CD8-positive, alpha-beta memory T cell (primary cell): ENCODE results near the gene FAM107B. TPM values are rescaled to one million over a fixed set of nuclear protein-coding genes. Genes with fewer than 3 reads are reported as not detected.

ENCODE experiments used
- CTCF ChIA-PET: fragments of 350-600 bp; sonication (Branson Sonifier 250); formaldehyde crosslinking; loops from one replicate; lab custom pipeline; 2021; ENCODE audit warnings: antibody characterized with exemption; lab: Charles Lee
- POLR2A ChIA-PET: fragments of 350-600 bp; sonication (Branson Sonifier 250); formaldehyde crosslinking; loops from one replicate; lab custom pipeline; 2021; ENCODE audit warnings: antibody characterized with exemption; lab: Charles Lee
- DNase-seq, 5 donors: peaks; one replicate each; pipeline versions ENCODE4 v3.0.0 to v3.0.0-alpha.2; 2020 to 2022; ENCODE audit warnings: mixed read lengths in 1 of 5
- H3K27ac ChIP-seq: one replicate; pipeline ENCODE4 v1.7.0; 2013; ENCODE audit warnings: low read depth, mild to moderate bottlenecking, low read length, moderate library complexity
- H3K27me3 ChIP-seq: 2 replicates; pipeline ENCODE4 v1.7.0; 2013; ENCODE audit warnings: low read length, mild to moderate bottlenecking; ENCODE audit not compliant: insufficient read depth, poor library complexity, severe bottlenecking
- H3K36me3 ChIP-seq: 2 replicates; pipeline ENCODE4 v1.7.0; 2013; ENCODE audit warnings: mild to moderate bottlenecking, low read length, moderate library complexity; ENCODE audit not compliant: insufficient read depth
- H3K4me1 ChIP-seq: 2 replicates; pipeline ENCODE4 v1.7.0; 2013; ENCODE audit warnings: mild to moderate bottlenecking, low read length, moderate library complexity; ENCODE audit not compliant: insufficient read depth
- H3K4me3 ChIP-seq: 2 replicates; pipeline ENCODE4 v1.7.0; 2013; ENCODE audit warnings: mild to moderate bottlenecking, low read length
- H3K9me3 ChIP-seq: 2 replicates; pipeline ENCODE4 v1.7.0; 2013; ENCODE audit warnings: mild to moderate bottlenecking, low read length
- H3K27ac Mint-ChIP-seq, 8 donors: one replicate each; pipeline ENCODE4 v1.8.0; 2020 to 2021; ENCODE audit warnings: mixed read lengths in 8 of 8, mild to moderate bottlenecking in 6 of 8, inconsistent platforms in 3 of 8, moderate library complexity in 3 of 8
- H3K27me3 Mint-ChIP-seq, 2 donors: one replicate each; pipeline ENCODE4 v1.8.0; 2020 to 2021; ENCODE audit warnings: mixed read lengths in 2 of 2, mild to moderate bottlenecking in 1 of 2, moderate library complexity in 1 of 2
- H3K36me3 Mint-ChIP-seq, 3 donors: one replicate each; pipeline ENCODE4 v1.8.0; 2020 to 2021; ENCODE audit warnings: mixed read lengths in 3 of 3, inconsistent platforms in 1 of 3, mild to moderate bottlenecking in 1 of 3
- H3K4me1 Mint-ChIP-seq, 3 donors: one replicate each; pipeline ENCODE4 v1.8.0; 2020 to 2021; ENCODE audit warnings: mixed read lengths in 3 of 3, inconsistent platforms in 1 of 3, mild to moderate bottlenecking in 1 of 3
- H3K4me3 Mint-ChIP-seq, 7 donors: one replicate each; pipeline ENCODE4 v1.8.0; 2020 to 2021; ENCODE audit warnings: mixed read lengths in 7 of 7, mild to moderate bottlenecking in 6 of 7, moderate library complexity in 4 of 7, inconsistent platforms in 2 of 7
- H3K9me3 Mint-ChIP-seq, 5 donors: one replicate each; pipeline ENCODE4 v1.8.0; 2020 to 2022; ENCODE audit warnings: mixed read lengths in 5 of 5, mild to moderate bottlenecking in 3 of 5, moderate library complexity in 2 of 5, inconsistent platforms in 1 of 5
- polyA plus RNA-seq: library from polyadenylated mRNA; unstranded; fragments of 300-500 nt; fragmentation: Illumina TruSeq; gene quantifications from one replicate; pipeline ENCODE4 v1.2.3, GENCODE V29; 2021
- total RNA-seq, 2 experiments: library from RNA; stranded (reverse); gene quantifications; one replicate each; pipeline ENCODE4 v1.2.3, GENCODE V29; 2021

Gene FAM107B
- total and polyA plus RNA-seq, 3 experiments from 2014 or later = 138 to 316 (median 143) TPM

DNA sequence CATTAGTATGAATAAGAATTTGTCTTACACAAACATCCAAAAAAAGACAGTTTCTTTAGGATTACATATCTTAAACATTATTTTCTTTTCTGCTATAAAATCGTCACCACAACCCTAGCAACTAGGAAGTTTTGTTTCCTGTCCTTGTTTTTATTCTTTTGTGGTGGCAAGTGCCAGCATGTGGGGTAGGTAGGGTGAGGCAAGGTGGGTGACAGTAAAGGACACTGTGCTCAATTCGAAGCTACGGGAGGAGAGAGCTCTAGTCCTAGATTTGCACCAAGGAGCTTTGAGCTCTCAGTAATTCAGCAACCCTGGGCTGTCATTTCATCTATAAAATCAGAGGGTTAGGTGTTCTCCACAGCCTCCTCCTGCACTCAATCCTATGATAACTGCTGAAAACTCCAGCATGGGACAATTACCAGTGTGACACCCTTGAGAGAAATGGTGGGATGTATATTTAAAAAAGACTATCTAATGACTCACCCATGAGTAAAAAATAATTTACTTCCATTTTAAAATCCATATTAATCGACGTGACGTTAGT lies 187.1 kb downstream of the FAM107B start:
- Mint-ChIP-seq H3K27ac (peak overlapping the region; percentile 94 to 100 (median 98)), H3K9me3 (no peaks in the 10 kb centered on the region), H3K4me1 (peaks cover 91 to 100% (median 98%) of the 10 kb centered on the region in 3 donors), H3K36me3 (peaks cover 0 to 30% (median 7%) of the 10 kb centered on the region in 3 donors), H3K4me3 (peak overlapping the region; percentile 72 to 91 (median 82)), H3K27me3 (no peaks in the 10 kb centered on the region)
- POLR2A ChIA-PET = interaction anchor here (0.6 to 2.1 kb wide), 10 partner anchors 11 to 250 kb away, joined by 3 to 10 read pairs (median 3); partner anchors contain the start of genes CDNF, HSPA14 and MSANTD7
- Histone ChIP-seq H3K27ac (peak overlapping the region; percentile 78), H3K27me3 (no peaks in the 10 kb centered on the region), H3K36me3 (no peaks in the 10 kb centered on the region), H3K4me3 (peak overlapping the region; percentile 38), H3K4me1 (peaks cover 87% of the 10 kb centered on the region), H3K9me3 (no peaks in the 10 kb centered on the region)
- CTCF ChIA-PET = interaction anchor here (0.9 to 3.0 kb wide), 10 partner anchors 10 to 235 kb away, joined by 3 to 17 read pairs (median 4); no protein-coding TSS in a partner anchor
- DNase-seq = peak in 3 of 5 donors; percentile 63 to 76 (median 65)

DNA sequence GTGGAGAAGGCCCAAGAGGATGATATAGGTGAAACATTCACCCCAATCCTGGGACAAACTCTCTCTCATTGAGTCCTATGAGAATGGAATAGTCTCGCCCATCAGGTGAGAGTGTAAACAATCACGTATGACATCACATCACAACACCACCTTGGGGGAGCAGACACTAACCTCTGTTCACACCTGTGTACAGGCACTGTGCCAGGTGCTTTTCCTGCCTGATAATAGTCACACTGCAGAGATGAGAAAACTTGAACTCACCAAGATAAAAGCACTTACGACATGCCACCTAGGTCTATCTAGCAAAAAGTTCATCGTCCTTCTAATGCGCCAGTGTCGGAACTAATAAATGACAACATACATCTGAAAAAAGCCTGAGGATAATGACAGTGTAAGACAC lies 187.8 kb downstream of the FAM107B start:
- H3K27ac Mint-ChIP-seq = peak overlapping the region; percentile 94 to 100 (median 98)
- H3K36me3 Mint-ChIP-seq = peaks cover 0 to 24% (median 7%) of the 10 kb centered on the region in 3 donors
- H3K4me3 Mint-ChIP-seq = peak overlapping the region; percentile 44 to 91 (median 82)
- CTCF ChIA-PET = interaction anchor here (2.0 to 3.0 kb wide), 2 partner anchors 23 to 236 kb away, joined by 8 to 17 read pairs; no protein-coding TSS in a partner anchor
- DNase-seq = peak; percentile 65 to 90 (median 85)
- H3K4me3 ChIP-seq = peak overlapping the region; percentile 4
- H3K27me3 Mint-ChIP-seq = no peaks in the 10 kb centered on the region
- no peaks in the 10 kb centered on the region for H3K27me3 ChIP-seq
- POLR2A ChIA-PET = interaction anchor here (1.6 kb wide), 1 partner anchor 15 kb away, joined by 3 read pairs; no protein-coding TSS in a partner anchor
- no peaks in the 10 kb centered on the region for H3K9me3 Mint-ChIP-seq
- H3K9me3 ChIP-seq = no peaks in the 10 kb centered on the region
- no peaks in the 10 kb centered on the region for H3K36me3 ChIP-seq
- H3K4me1 ChIP-seq = peaks cover 87% of the 10 kb centered on the region
- peak overlapping the region; percentile 78 for H3K27ac ChIP-seq
- H3K4me1 Mint-ChIP-seq = peaks cover 89 to 100% (median 97%) of the 10 kb centered on the region in 3 donors

DNA sequence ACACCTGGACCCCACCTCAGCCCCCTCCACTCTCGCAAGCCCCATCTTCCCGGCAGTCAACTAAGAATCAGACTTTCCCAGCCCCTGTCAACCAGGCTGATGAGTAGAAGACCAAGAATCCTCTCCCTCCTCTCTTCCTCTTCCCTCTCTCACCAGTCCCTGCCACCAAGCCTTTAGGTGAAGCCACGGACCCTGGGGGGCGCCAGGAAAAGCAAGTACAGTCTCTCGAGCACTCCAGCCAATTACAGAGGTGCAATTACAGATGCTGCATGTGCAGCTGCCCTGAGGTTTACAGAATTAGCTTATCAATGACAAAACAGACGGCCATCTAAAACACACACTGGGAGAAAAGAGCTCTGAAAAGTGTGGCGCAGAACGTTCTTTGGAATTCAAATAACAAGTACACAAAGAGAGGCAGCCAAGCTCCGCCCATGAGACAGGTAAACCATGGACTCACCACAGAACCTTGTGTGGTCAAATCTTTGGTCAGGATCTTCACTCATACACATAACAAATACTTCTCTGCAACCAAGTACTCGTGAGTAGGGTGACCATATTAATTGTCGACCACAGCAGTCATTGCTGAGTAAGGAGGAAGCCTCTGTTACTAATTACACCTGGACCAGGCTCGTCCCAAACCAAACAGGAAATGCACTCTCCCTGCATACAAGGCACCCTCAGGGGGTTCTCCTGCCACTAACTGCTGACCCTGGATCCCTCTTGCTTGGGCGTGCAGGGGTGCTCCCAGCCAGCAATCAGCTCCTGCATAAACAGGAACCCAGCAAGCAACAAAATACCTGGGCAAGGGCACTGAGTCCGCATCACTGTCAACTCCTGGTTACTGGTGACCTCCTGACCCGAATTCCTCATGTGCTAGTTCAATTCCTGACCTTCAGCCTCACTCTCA lies 189.2 kb downstream of the FAM107B start:
- Histone ChIP-seq H3K27me3 (no peaks in the 10 kb centered on the region), H3K9me3 (no peaks in the 10 kb centered on the region), H3K4me3 (no peak overlapping the region), H3K36me3 (no peaks in the 10 kb centered on the region), H3K4me1 (peaks cover 90% of the 10 kb centered on the region), H3K27ac (peak overlapping the region; percentile 78)
- H3K9me3 Mint-ChIP-seq = no peaks in the 10 kb centered on the region
- peak overlapping the region; percentile 33 to 89 (median 77) for H3K4me3 Mint-ChIP-seq
- POLR2A ChIA-PET = interaction anchor here (1.1 to 1.3 kb wide), 2 partner anchors 16 to 23 kb away, joined by 3 to 4 read pairs; no protein-coding TSS in a partner anchor
- H3K27me3 Mint-ChIP-seq = no peaks in the 10 kb centered on the region
- peak overlapping the region; percentile 94 to 100 (median 98) for H3K27ac Mint-ChIP-seq
- no peak for DNase-seq
- CTCF ChIA-PET = interaction anchor here (1.0 kb wide), 1 partner anchor 19 kb away, joined by 4 read pairs; no protein-coding TSS in a partner anchor
- peaks cover 91 to 100% (median 99%) of the 10 kb centered on the region in 3 donors for H3K4me1 Mint-ChIP-seq
- peaks cover 0 to 23% (median 2%) of the 10 kb centered on the region in 3 donors for H3K36me3 Mint-ChIP-seq

GRCh38 chr10:14584661-14585060 lies 190.0 kb downstream of the FAM107B start:
- Mint-ChIP-seq H3K4me1 (peaks cover 88 to 98% (median 97%) of the 10 kb centered on the region in 3 donors), H3K27ac (peak overlapping the region; percentile 94 to 100 (median 98)), H3K9me3 (no peaks in the 10 kb centered on the region), H3K4me3 (peak overlapping the region in 6 of 7 donors; percentile 54 to 89 (median 80)), H3K27me3 (no peaks in the 10 kb centered on the region), H3K36me3 (peaks cover 0 to 17% (median 2%) of the 10 kb centered on the region in 3 donors)
- no peak overlapping the region for H3K4me3 ChIP-seq
- H3K36me3 ChIP-seq = no peaks in the 10 kb centered on the region
- H3K9me3 ChIP-seq = no peaks in the 10 kb centered on the region
- peak in 3 of 5 donors; percentile 46 to 69 (median 58) for DNase-seq
- POLR2A ChIA-PET = interaction anchor here (1.9 to 2.8 kb wide), 2 partner anchors 14 to 23 kb away, joined by 8 to 21 read pairs; no protein-coding TSS in a partner anchor
- CTCF ChIA-PET = interaction anchor here (3.0 kb wide), 1 partner anchor 12 kb away, joined by 19 read pairs; no protein-coding TSS in a partner anchor
- no peaks in the 10 kb centered on the region for H3K27me3 ChIP-seq
- peaks cover 96% of the 10 kb centered on the region for H3K4me1 ChIP-seq
- no peak overlapping the region for H3K27ac ChIP-seq

- H3K4me3 Mint-ChIP-seq = peak overlapping the region; percentile 42 to 85 (median 78)
- peaks cover 0 to 17% (median 2%) of the 10 kb centered on the region in 3 donors for H3K36me3 Mint-ChIP-seq
- H3K4me1 Mint-ChIP-seq = peaks cover 86 to 98% (median 97%) of the 10 kb centered on the region in 3 donors
- Histone ChIP-seq H3K4me1 (peaks cover 97% of the 10 kb centered on the region), H3K27me3 (no peaks in the 10 kb centered on the region), H3K9me3 (no peaks in the 10 kb centered on the region), H3K36me3 (no peaks in the 10 kb centered on the region), H3K4me3 (no peak overlapping the region), H3K27ac (peak overlapping the region; percentile 41)
- ChIA-PET POLR2A (interaction anchor here (0.5 to 2.8 kb wide), 7 partner anchors 11 to 254 kb away, joined by 3 to 21 read pairs (median 6); partner anchors contain the start of genes CDNF, HSPA14 and MSANTD7), CTCF (interaction anchor here (0.8 to 3.0 kb wide), 3 partner anchors 11 to 21 kb away, joined by 4 to 19 read pairs (median 4); no protein-coding TSS in a partner anchor)
- peak overlapping the region; percentile 94 to 100 (median 98) for H3K27ac Mint-ChIP-seq
- H3K27me3 Mint-ChIP-seq = no peaks in the 10 kb centered on the region
- no peaks in the 10 kb centered on the region for H3K9me3 Mint-ChIP-seq
- no peak for DNase-seq
Observed at GRCh38 chr10:14583967-14584366, 190.7 kb downstream of the FAM107B start.

- H3K36me3 ChIP-seq = no peaks in the 10 kb centered on the region
- no peak overlapping the region for H3K4me3 ChIP-seq
- Mint-ChIP-seq H3K9me3 (no peaks in the 10 kb centered on the region), H3K4me1 (peaks cover 84 to 98% (median 97%) of the 10 kb centered on the region in 3 donors), H3K27me3 (no peaks in the 10 kb centered on the region), H3K4me3 (peak overlapping the region; percentile 42 to 85 (median 78)), H3K36me3 (peaks cover 3 to 19% (median 3%) of the 10 kb centered on the region in 3 donors), H3K27ac (peak overlapping the region; percentile 94 to 100 (median 98))
- CTCF ChIA-PET = interaction anchor here (0.8 to 3.0 kb wide), 10 partner anchors 10 to 389 kb away, joined by 3 to 19 read pairs (median 4); no protein-coding TSS in a partner anchor
- H3K9me3 ChIP-seq = no peaks in the 10 kb centered on the region
- POLR2A ChIA-PET = interaction anchor here (0.5 to 2.8 kb wide), 10 partner anchors 10 to 255 kb away, joined by 3 to 21 read pairs (median 5); partner anchors contain the start of genes CDNF, HSPA14 and MSANTD7
- H3K27ac ChIP-seq = peak overlapping the region; percentile 41
- peaks cover 97% of the 10 kb centered on the region for H3K4me1 ChIP-seq
- DNase-seq = peak; percentile 64 to 91 (median 87)
- no peaks in the 10 kb centered on the region for H3K27me3 ChIP-seq
Observed at GRCh38 chr10:14583252-14583651, 191.4 kb downstream of the FAM107B start.
